Sigmoid colon (tissue), 3 donors: ENCODE results near the gene SLC25A23.

Experiments used
- CTCF ChIP-seq, 4 experiments: fragments of 450-650 bp in 3 of 4; fragments of 200-600 bp in 1 of 4; IDR thresholded peaks; one replicate each; pipeline ENCODE4 v1.5.1; 2016 to 2019; ENCODE audit warnings: antibody characterized with exemption in 4 of 4, mild to moderate bottlenecking in 3 of 4, moderate library complexity in 2 of 4
- POLR2A ChIP-seq, 2 donors: fragments of 450-650 bp; IDR thresholded peaks; one replicate each; pipeline ENCODE4 v1.6.1; 2016; ENCODE audit warnings: antibody characterized with exemption in 2 of 2, mild to moderate bottlenecking in 2 of 2, moderate library complexity in 2 of 2

GRCh38 chr19:6448045-6448444 is 11.5 kb downstream of the SLC25A23 start:
- TF ChIP-seq CTCF (IDR thresholded peaks at IDR 0.05) = no peak
- no peak for TF ChIP-seq POLR2A (IDR thresholded peaks at IDR 0.05)
